HG03442 (cell line): ENCODE data around the gene FTL.

Source experiments
- ATAC-seq: cut with Tn5 transposase; IDR thresholded peaks from one replicate; pipeline ENCODE4 v1.9.1; 2021; ENCODE audit warnings: mild to moderate bottlenecking, moderate library complexity; ENCODE audit not compliant: unreplicated experiment

FTL gene

GRCh38 chr19:48964205-48965039, 687 bp upstream of the FTL start:
- ATAC-seq, result no peak

GRCh38 chr19:48965806-48966540, 864 bp downstream of the FTL start:
- ATAC-seq, result peak; percentile 20

GRCh38 chr19:48966541-48967345, 1.6 kb downstream of the FTL start:
- ATAC-seq, result no peak

- no peak for ATAC-seq
Observed at GRCh38 chr19:48967346-48968178, 2.5 kb downstream of the FTL start.

GRCh38 chr19:48968179-48968661, 3.1 kb downstream of the FTL start:
- ATAC-seq, result no peak

- ATAC-seq, result no peak
Observed at GRCh38 chr19:48968813-48969218, 3.7 kb downstream of the FTL start.

GRCh38 chr19:48969276-48970138, 4.4 kb downstream of the FTL start:
- no peak for ATAC-seq

- no peak for ATAC-seq
Observed at GRCh38 chr19:48970139-48970766, 5.1 kb downstream of the FTL start.

- no peak for ATAC-seq
Observed at GRCh38 chr19:48970923-48971395, 5.8 kb downstream of the FTL start.

- ATAC-seq, result no peak
Observed at GRCh38 chr19:48975947-48976847, 11.1 kb downstream of the FTL start.

GRCh38 chr19:48977061-48977460, 12.0 kb downstream of the FTL start:
- no peak for ATAC-seq

GRCh38 chr19:48982280-48982679, 17.2 kb downstream of the FTL start:
- ATAC-seq, result no peak

GRCh38 chr19:48985711-48986110, 20.6 kb downstream of the FTL start:
- no peak for ATAC-seq

- ATAC-seq, result no peak
Observed at GRCh38 chr19:48986211-48986610, 21.1 kb downstream of the FTL start.

- no peak for ATAC-seq
Observed at GRCh38 chr19:48987323-48987722, 22.2 kb downstream of the FTL start.

GRCh38 chr19:48988286-48988685, 23.2 kb downstream of the FTL start:
- no peak for ATAC-seq

- ATAC-seq, result no peak
Observed at GRCh38 chr19:48988860-48989259, 23.8 kb downstream of the FTL start.
